HG02798 (cell line): ENCODE results near the gene SECTM1.

Source experiments
- ATAC-seq: cut with Tn5 transposase; IDR thresholded peaks from one replicate; pipeline ENCODE4 v1.9.1; 2021; ENCODE audit warnings: mild to moderate bottlenecking; ENCODE audit not compliant: unreplicated experiment, poor library complexity

The SECTM1 gene

GRCh38 chr17:82318772-82319606, 14.6 kb downstream of the SECTM1 start:
- ATAC-seq = no peak

GRCh38 chr17:82318169-82318498, 15.4 kb downstream of the SECTM1 start:
- ATAC-seq = no peak

GRCh38 chr17:82317394-82318168, 16.0 kb downstream of the SECTM1 start, which contains the start of gene CD7:
Gene CD7 (minus strand): TSS chr17:82317608. CDS start chr17:82317495, 113 bp downstream.
- no peak for ATAC-seq

GRCh38 chr17:82316651-82317393, 16.7 kb downstream of the SECTM1 start:
- no peak for ATAC-seq

- no peak for ATAC-seq
Measured at GRCh38 chr17:82315703-82316358, 17.7 kb downstream of the SECTM1 start.

GRCh38 chr17:82314727-82315605, 18.6 kb downstream of the SECTM1 start:
- no peak for ATAC-seq

GRCh38 chr17:82314012-82314726, 19.4 kb downstream of the SECTM1 start:
- no peak for ATAC-seq

GRCh38 chr17:82313195-82314011, 20.2 kb downstream of the SECTM1 start:
- ATAC-seq = no peak

GRCh38 chr17:82311971-82312370, 21.6 kb downstream of the SECTM1 start:
- no peak for ATAC-seq

GRCh38 chr17:82310877-82311276, 22.7 kb downstream of the SECTM1 start:
- ATAC-seq = no peak

- no peak for ATAC-seq
Measured at GRCh38 chr17:82309656-82310570, 23.7 kb downstream of the SECTM1 start.

- no peak for ATAC-seq
Measured at GRCh38 chr17:82305727-82306300, 27.8 kb downstream of the SECTM1 start.

- no peak for ATAC-seq
Measured at GRCh38 chr17:82304826-82305726, 28.5 kb downstream of the SECTM1 start.

GRCh38 chr17:82303944-82304808, 29.4 kb downstream of the SECTM1 start:
- ATAC-seq = no peak
